DOHH2 (cell line): ENCODE results near the gene DLX5.

Source experiments
- H3F3A ChIP-seq: fragments of 200-600 bp; sonication (generic), shearing (Covaris generic); 2 replicates; pipeline ENCODE4 v1.6.0; 2016; ENCODE audit warnings: antibody characterized with exemption, mild to moderate bottlenecking; ENCODE audit not compliant: control insufficient read depth, insufficient read depth
- H3K27ac ChIP-seq: fragments of 200-600 bp; sonication (generic); 2 replicates; pipeline ENCODE4 v1.5.1; 2014; ENCODE audit warnings: low read depth, mild to moderate bottlenecking, low read length, moderate library complexity
- H3K27me3 ChIP-seq: fragments of 200-600 bp; sonication (generic); 2 replicates; pipeline ENCODE4 v1.6.1; 2014; ENCODE audit warnings: mild to moderate bottlenecking, low read length, mixed read lengths; ENCODE audit not compliant: control insufficient read depth
- H3K36me3 ChIP-seq: fragments of 200-600 bp; sonication (generic); 2 replicates; pipeline ENCODE4 v1.6.1; 2014; ENCODE audit warnings: mild to moderate bottlenecking, low read length, moderate library complexity, mixed read lengths; ENCODE audit not compliant: control insufficient read depth
- H3K4me1 ChIP-seq: fragments of 200-600 bp; sonication (generic); 2 replicates; pipeline ENCODE4 v1.6.1; 2014; ENCODE audit warnings: mild to moderate bottlenecking, low read length, mixed read lengths; ENCODE audit not compliant: control insufficient read depth
- H3K4me2 ChIP-seq: fragments of 200-600 bp; sonication (generic); 2 replicates; pipeline ENCODE4 v1.6.0; 2014; ENCODE audit warnings: mild to moderate bottlenecking, low read length, moderate library complexity
- H3K4me3 ChIP-seq: fragments of 200-600 bp; sonication (generic); 2 replicates; pipeline ENCODE4 v1.5.1; 2014; ENCODE audit warnings: mild to moderate bottlenecking, low read length, mixed read lengths
- H3K79me2 ChIP-seq: fragments of 200-600 bp; sonication (generic); 2 replicates; pipeline ENCODE4 v1.6.1; 2014; ENCODE audit warnings: mild to moderate bottlenecking, low read length, mixed read lengths; ENCODE audit not compliant: control insufficient read depth
- H3K9me2 ChIP-seq: fragments of 200-600 bp; sonication (generic); replicated peaks from 2 replicates; pipeline ENCODE4 v1.6.1; 2014; ENCODE audit warnings: mild to moderate bottlenecking, low read length, mixed read lengths; ENCODE audit not compliant: control insufficient read depth
- H3K9me3 ChIP-seq: fragments of 200-600 bp; sonication (generic); 2 replicates; pipeline ENCODE4 v1.6.1; 2014; ENCODE audit warnings: antibody characterized with exemption, low read length, mixed read lengths; ENCODE audit not compliant: control insufficient read depth, insufficient read depth
- H4K20me1 ChIP-seq: fragments of 200-600 bp; sonication (generic); 2 replicates; pipeline ENCODE4 v1.6.0; 2014; ENCODE audit warnings: low read depth, mild to moderate bottlenecking, antibody characterized with exemption, low read length, moderate library complexity; ENCODE audit not compliant: control insufficient read depth, insufficient read depth
- EZH2phosphoT487 ChIP-seq: fragments of 200-600 bp; sonication (generic); IDR thresholded peaks from 2 replicates; pipeline ENCODE4 v1.6.1; 2017; ENCODE audit warnings: borderline replicate concordance, mild to moderate bottlenecking, antibody characterized with exemption, low read length, moderate library complexity, mixed read lengths
- TF ChIP-seq, protein P1 (sequence below): fragments of 200-600 bp; sonication (generic); IDR thresholded peaks from one replicate; pipeline ENCODE4 v1.5.1; 2014; ENCODE audit warnings: antibody characterized with exemption, mild to moderate bottlenecking, low read depth, low read length; ENCODE audit not compliant: poor library complexity, severe bottlenecking

DLX5 gene

GRCh38 chr7:97003262-97004246 lies 21.1 kb downstream of the DLX5 start:
- TF ChIP-seq EZH2phosphoT487 = no peak
- TF ChIP-seq, protein P1, sequence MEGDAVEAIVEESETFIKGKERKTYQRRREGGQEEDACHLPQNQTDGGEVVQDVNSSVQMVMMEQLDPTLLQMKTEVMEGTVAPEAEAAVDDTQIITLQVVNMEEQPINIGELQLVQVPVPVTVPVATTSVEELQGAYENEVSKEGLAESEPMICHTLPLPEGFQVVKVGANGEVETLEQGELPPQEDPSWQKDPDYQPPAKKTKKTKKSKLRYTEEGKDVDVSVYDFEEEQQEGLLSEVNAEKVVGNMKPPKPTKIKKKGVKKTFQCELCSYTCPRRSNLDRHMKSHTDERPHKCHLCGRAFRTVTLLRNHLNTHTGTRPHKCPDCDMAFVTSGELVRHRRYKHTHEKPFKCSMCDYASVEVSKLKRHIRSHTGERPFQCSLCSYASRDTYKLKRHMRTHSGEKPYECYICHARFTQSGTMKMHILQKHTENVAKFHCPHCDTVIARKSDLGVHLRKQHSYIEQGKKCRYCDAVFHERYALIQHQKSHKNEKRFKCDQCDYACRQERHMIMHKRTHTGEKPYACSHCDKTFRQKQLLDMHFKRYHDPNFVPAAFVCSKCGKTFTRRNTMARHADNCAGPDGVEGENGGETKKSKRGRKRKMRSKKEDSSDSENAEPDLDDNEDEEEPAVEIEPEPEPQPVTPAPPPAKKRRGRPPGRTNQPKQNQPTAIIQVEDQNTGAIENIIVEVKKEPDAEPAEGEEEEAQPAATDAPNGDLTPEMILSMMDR = no peak
- Histone ChIP-seq H3K27me3 (peaks cover 9% of the 10 kb centered on the region; the same call in 1 of the 2 replicates), H3K9me3 (peaks cover 5% of the 10 kb centered on the region; the same call in 1 of the 2 replicates), H3K27ac (no peak overlapping the region), H4K20me1 (no peaks in the 10 kb centered on the region), H3K4me1 (no peaks in the 10 kb centered on the region), H3K9me2 (no peaks in the 10 kb centered on the region), H3F3A (no peaks in the 10 kb centered on the region), H3K36me3 (no peaks in the 10 kb centered on the region), H3K4me3 (no peak overlapping the region), H3K4me2 (no peak overlapping the region), H3K79me2 (no peaks in the 10 kb centered on the region)

GRCh38 chr7:97002555-97003261 lies 21.9 kb downstream of the DLX5 start:
- Histone ChIP-seq H3K9me2 (no peaks in the 10 kb centered on the region), H3K79me2 (no peaks in the 10 kb centered on the region), H3K27me3 (peaks cover 5% of the 10 kb centered on the region; the same call in 1 of the 2 replicates), H3K27ac (no peak overlapping the region), H3F3A (no peaks in the 10 kb centered on the region), H4K20me1 (no peaks in the 10 kb centered on the region), H3K9me3 (peaks cover 5% of the 10 kb centered on the region; the same call in 1 of the 2 replicates), H3K36me3 (no peaks in the 10 kb centered on the region), H3K4me1 (no peaks in the 10 kb centered on the region), H3K4me2 (no peak overlapping the region), H3K4me3 (no peak overlapping the region)
- TF ChIP-seq, protein P1 = no peak
- no peak for TF ChIP-seq EZH2phosphoT487

- H3K4me2 ChIP-seq = no peak overlapping the region
- H3K27me3 ChIP-seq = peaks cover 4% of the 10 kb centered on the region
- peaks cover under 1% of the 10 kb centered on the region; the same call in 1 of the 2 replicates for H3K9me3 ChIP-seq
Measured at GRCh38 chr7:97001656-97002554, 22.7 kb downstream of the DLX5 start.

More at GRCh38 chr7:97001656-97002554, 22.7 kb downstream of the DLX5 start:
- H3K27ac ChIP-seq = no peak overlapping the region
- H3F3A ChIP-seq = no peaks in the 10 kb centered on the region
- H3K79me2 ChIP-seq = no peaks in the 10 kb centered on the region
- H3K4me1 ChIP-seq = no peaks in the 10 kb centered on the region
- no peak for TF ChIP-seq EZH2phosphoT487
- TF ChIP-seq, protein P1 = no peak
- no peaks in the 10 kb centered on the region for H3K36me3 ChIP-seq
- no peaks in the 10 kb centered on the region for H4K20me1 ChIP-seq
- H3K9me2 ChIP-seq = no peaks in the 10 kb centered on the region
- H3K4me3 ChIP-seq = no peak overlapping the region
